Mononuclear cell (primary cell): ENCODE data around the gene TMPRSS3. TPM values are rescaled to one million over a fixed set of nuclear protein-coding genes. Genes with fewer than 3 reads are reported as not detected.

Experiments
- total RNA-seq: library from RNA; depleted of rRNA; stranded (reverse); fragments of >200 nt; gene quantifications from one replicate; pipeline ENCODE4 v1.2.3, GENCODE V29; 2012

TMPRSS3 gene
- total RNA-seq, 1 donor, result 0.42 TPM

Other genes starting within 250 kb of the TMPRSS3 start
- gene ABCG1, start 176.9 kb downstream of the TMPRSS3 start, total RNA-seq, result 33.0 TPM
- not detected for gene TFF3, start 80.6 kb downstream of the TMPRSS3 start, total RNA-seq
- not detected for gene TFF2, start 45.1 kb downstream of the TMPRSS3 start, total RNA-seq
- gene TFF1, start 29.5 kb downstream of the TMPRSS3 start, total RNA-seq, result not detected
- 18.5 TPM for gene UBASH3A, start 7.8 kb upstream of the TMPRSS3 start, total RNA-seq
- gene RSPH1, start 100.2 kb upstream of the TMPRSS3 start, total RNA-seq, result 0.10 TPM
- 19.4 TPM for gene SLC37A1, start 117.8 kb upstream of the TMPRSS3 start, total RNA-seq